CD4-positive, alpha-beta T cell treated with Interleukin-2 at 100 ng/mL for 4 hours (primary cell): ENCODE measurements around the gene USP8.

Source experiments
- DNase-seq: peaks from one replicate; pipeline ENCODE4 v3.0.0-alpha.2; 2020; ENCODE audit warnings: low spot score

USP8 gene

GRCh38 chr15:50543556-50543955 lies 119.4 kb downstream of the USP8 start:
- no peak for DNase-seq

GRCh38 chr15:50544368-50544767 lies 120.2 kb downstream of the USP8 start:
- DNase-seq, result no peak

DNA sequence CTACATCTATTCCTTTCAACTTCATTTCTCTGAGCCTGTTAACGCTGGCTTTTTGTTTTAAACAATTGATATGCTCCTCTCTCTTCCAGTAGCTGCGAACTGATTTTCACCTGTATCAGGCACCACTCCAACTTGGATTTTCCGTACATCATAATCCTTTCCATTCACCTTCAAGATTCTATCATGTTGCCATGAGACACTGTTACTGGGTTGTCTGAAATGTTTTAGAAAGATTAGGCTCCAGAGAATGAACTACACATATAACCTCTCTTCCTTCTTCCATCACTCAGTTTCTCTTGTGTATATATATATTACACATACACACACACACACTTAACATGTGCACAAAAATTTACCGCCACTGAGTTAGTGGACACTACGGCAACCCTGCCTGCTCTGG lies 122.4 kb downstream of the USP8 start, which contains the start of gene USP50:
USP50 (minus strand) TSS at position 101 of the 400 bp plus-strand sequence. CDS start 141 bp downstream, outside the sequence.
- DNase-seq, result no peak

DNA sequence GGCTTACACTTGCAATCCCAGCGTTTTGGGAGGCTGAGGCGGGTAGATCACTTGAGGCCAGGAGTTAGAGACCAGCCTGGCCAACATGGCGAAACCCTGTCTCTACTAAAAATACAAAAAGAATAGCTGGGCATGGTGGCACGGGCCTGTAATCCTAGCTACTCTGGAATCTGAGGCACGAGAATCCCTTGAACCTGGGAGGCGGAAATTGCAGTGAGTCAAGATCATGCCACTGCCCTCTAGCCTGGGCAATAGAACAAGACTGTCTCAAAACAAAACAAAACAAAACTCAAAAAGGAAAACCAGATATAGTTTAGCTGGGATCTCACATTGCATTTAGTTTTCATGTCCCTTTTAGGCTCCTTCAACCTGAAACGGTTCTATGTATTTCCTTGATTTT lies 125.1 kb downstream of the USP8 start:
- no peak for DNase-seq

DNA sequence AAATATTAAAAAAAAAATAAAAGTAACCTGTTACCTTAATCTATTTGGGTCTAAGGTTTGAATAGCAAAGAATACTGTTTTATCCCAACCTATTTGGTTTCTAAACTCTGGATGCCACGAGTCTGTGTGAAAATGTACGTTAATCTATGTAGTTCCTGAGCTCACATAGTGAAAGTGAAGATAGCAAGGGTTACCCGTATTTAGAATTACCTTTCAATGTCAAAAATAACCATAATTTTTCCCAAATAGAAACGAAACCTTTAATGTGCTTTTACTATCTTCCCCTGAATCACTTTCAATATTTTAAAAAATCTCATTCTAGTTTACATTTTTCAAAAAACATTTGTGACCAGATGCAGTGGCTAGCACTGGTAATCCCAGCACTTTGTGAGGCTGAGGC lies 128.0 kb downstream of the USP8 start:
- no peak for DNase-seq

DNA sequence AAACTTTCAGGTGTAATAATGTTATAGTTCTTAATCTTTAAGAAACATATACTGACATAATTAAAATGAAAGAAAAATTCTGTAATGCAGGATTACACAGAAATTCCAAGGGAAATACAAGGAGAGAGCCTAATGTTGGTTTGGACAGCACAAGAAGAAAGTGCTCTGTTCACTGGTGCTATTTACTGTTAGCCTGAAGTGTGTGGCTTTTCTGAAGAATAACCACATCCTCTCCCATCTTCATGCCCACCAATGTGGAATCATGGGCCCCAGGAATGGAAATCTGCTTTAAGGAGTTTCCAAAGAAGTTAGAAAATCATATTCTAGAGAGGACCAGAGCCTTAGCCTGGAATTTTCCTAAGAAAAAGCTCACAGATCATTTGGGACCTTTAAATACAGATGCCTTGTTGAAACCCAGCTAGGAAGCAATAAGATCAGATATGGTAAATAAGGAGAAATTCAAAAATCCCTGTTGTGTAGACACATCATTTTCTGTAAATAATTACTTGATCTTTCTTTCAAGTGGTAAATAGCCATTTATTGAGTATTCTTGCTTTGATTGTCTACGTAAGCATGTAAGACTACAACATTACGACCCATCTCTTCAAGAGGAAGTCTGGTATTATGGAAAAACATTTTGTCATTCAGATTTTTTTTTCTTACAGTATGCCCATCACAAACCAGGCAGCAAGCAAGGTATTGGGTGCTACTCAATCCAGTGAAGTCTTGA lies 132.6 kb downstream of the USP8 start:
- DNase-seq, result no peak

GRCh38 chr15:50558012-50558411 lies 133.8 kb downstream of the USP8 start:
- no peak for DNase-seq

- DNase-seq, result no peak
Measured at GRCh38 chr15:50562735-50563640, 138.8 kb downstream of the USP8 start.

GRCh38 chr15:50563756-50564155 lies 139.6 kb downstream of the USP8 start:
- DNase-seq, result no peak
